Fibroblast of villous mesenchyme (primary cell): ENCODE measurements around the gene ANKRD60. TPM values are rescaled to one million over a fixed set of nuclear protein-coding genes. Genes with fewer than 3 reads are reported as not detected.

ENCODE experiments used
- DNase-seq: peaks from one replicate; pipeline ENCODE4 v3.0.0-alpha.2; 2010; ENCODE audit warnings: low read depth
- H3K4me3 ChIP-seq: 2 replicates; pipeline ENCODE4 v1.5.1; 2011; ENCODE audit warnings: low read depth, mild to moderate bottlenecking, low read length
- total RNA-seq: library from RNA; depleted of rRNA; stranded (reverse); fragments of >200 nt; gene quantifications from 2 replicates; pipeline ENCODE4 v1.2.3, GENCODE V29; 2012
- TF ChIP-seq, protein P1 (sequence below): IDR thresholded peaks from 2 replicates; pipeline ENCODE4 v1.5.1; 2012; ENCODE audit warnings: low read depth, mild to moderate bottlenecking, low read length; ENCODE audit not compliant: insufficient read depth

Gene ANKRD60
- total RNA-seq, 1 donor: not detected

DNA sequence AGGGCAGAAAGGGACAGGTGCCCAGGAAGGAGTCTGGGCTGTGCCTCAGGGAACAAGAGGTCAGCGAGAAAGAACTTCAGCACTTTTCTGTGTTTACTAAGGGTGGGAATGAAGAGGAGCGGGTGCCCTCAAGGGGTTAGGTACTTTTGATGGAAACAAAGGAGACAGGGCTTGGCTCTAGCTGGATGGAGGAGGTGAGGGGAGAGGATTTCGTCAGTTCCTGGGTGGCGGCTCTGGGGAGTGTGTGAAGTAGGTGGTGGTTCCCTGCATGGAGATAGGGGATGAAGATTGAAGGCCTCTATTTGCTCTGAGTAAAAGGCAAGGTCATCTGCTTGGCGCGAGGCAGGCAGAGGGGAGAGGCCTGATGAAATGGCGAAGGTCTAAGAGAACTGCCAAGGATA, 40.0 kb upstream of the ANKRD60 start:
- no peak overlapping the region for H3K4me3 ChIP-seq
- TF ChIP-seq, protein P1, sequence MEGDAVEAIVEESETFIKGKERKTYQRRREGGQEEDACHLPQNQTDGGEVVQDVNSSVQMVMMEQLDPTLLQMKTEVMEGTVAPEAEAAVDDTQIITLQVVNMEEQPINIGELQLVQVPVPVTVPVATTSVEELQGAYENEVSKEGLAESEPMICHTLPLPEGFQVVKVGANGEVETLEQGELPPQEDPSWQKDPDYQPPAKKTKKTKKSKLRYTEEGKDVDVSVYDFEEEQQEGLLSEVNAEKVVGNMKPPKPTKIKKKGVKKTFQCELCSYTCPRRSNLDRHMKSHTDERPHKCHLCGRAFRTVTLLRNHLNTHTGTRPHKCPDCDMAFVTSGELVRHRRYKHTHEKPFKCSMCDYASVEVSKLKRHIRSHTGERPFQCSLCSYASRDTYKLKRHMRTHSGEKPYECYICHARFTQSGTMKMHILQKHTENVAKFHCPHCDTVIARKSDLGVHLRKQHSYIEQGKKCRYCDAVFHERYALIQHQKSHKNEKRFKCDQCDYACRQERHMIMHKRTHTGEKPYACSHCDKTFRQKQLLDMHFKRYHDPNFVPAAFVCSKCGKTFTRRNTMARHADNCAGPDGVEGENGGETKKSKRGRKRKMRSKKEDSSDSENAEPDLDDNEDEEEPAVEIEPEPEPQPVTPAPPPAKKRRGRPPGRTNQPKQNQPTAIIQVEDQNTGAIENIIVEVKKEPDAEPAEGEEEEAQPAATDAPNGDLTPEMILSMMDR: no peak
- no peak for DNase-seq

DNA sequence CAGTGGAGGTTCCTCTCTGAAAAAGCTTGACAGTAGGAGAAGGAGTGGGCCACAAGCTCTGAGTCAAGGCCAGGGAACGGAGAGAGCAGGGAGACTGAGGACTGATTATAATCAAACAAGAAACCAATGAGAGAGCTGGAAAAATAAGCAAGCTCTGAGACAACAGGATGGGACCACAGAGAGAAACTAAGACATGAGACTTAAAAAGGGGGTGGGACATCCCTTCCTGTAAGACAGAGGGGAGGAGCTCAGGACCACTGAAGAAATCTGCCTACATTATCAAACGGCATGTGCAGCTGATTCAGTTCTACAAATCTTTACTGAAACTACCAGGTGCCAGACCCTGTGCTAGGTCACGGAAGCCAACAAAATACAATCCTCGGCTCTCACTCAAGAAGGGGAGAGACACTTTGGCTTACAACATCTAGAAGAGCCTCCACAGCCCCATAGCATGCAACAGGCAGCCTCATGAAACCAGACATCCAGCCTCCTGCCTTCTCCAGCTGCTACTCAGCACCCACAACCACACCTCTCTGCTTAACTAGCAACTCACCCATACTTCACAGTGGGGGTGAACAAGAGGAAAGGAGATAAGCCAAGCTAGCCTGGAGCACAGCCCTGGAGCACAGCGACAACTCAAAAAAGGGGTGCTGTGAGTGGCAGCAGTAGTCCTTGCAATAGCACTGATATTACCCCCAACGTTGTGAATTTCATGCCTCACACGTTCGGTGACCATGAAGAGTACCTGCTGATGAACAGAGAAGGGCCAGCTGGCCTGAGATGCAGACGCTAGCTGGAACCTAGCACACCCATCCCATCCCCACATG, 39.1 kb upstream of the ANKRD60 start:
- no peak overlapping the region for H3K4me3 ChIP-seq
- DNase-seq: no peak
- TF ChIP-seq, protein P1: no peak

DNA sequence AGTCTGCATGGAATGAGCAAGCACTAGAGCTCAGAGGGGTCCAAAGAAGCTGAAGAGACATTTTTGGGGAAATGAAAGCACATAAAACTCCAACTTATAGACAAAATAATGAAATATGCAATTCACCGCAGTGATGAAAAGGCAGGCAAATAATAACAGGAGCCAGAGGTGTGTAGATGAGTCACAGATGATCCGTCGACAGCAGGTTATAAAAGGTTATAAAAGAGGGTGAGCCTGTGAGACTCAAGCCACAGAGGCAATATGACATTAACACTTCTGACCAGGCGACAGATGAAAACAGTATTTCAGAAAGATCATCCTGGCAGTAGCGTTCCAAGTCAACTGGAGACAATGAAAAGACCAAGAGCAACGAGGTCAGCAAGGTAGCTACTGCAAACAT, 35.8 kb upstream of the ANKRD60 start:
- H3K4me3 ChIP-seq: no peak overlapping the region
- TF ChIP-seq, protein P1: no peak
- no peak for DNase-seq

DNA sequence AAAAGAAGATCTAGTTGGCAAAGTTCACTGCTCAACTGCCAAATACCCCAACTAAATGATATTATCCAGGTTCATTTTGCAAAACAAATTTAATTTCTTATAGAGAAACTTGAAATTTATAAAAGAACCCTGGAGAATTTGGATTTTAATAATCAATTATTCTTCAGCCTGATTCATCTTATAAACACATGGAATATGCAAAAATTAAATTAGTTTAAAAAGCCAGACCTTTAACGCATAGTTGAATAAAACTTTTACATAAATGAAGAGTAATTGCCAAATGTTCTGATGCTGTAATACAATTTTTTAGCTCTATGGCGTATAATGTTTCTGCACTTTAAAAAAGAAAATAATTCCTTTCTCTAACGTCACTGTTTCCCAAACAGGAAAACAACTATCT, 33.2 kb upstream of the ANKRD60 start:
- TF ChIP-seq, protein P1: no peak
- DNase-seq: no peak
- no peak overlapping the region for H3K4me3 ChIP-seq

DNA sequence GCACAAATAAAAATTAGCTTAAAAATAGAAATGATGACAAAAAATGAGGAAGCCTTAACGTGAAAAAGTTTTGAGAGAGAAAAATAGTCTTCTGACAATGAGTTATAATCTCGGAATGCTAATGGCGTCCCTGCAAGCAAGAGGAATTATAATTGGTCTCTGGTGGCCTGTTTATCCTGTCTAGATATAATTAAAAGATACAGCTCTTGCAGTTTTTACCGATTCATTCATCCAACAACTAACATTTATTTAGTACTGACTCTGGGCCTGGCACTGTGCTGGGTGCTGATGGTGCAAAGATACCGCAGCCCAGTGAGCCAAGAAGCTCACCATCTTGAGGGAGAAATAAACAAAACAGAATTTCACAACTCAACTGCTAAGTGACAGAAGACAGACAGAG, 31.6 kb upstream of the ANKRD60 start:
- no peak overlapping the region for H3K4me3 ChIP-seq
- no peak for DNase-seq
- TF ChIP-seq, protein P1: no peak

DNA sequence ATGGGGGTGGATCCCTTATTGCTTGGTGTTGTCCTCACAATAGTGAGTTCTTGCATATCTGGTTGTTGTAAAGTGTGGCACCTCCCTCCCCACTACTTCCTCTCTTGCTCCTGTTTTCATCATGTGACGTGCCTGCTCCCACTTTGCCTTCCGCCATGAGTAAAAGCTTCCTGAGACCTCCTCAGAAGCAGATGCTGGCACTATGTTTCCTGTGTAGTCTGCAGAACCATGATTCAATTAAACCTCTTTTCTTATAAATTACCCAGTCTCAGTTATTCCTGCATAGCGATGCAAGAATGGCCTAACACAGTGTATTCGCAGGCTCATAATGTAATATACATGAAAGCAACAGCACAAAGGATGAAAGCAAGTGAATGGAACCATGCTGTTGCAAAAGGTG, 28.4 kb upstream of the ANKRD60 start:
- H3K4me3 ChIP-seq: no peak overlapping the region
- TF ChIP-seq, protein P1: no peak
- no peak for DNase-seq

DNA sequence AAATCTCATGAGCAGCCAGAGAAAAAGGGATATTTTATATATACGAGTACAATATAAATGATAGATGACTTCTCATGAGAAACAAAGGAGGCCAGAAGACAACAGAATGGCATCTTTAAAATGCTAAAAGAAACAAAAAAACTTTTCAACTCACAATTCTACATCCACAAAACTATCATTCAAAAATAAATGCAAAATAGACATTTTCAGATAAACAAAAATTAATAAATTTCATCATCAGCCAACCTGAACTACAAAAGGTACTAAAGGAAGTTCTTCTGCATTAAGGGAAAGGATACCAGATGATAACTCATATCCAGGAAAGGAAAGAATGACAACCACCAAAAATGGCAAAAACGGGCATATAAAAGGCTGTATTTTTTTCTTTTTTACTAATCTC, 27.9 kb upstream of the ANKRD60 start:
- H3K4me3 ChIP-seq: no peak overlapping the region
- TF ChIP-seq, protein P1: no peak
- DNase-seq: no peak
